Retinal pigment epithelial cell (primary cell): ENCODE measurements around the gene PIH1D1.
"Not testable (repeated sequence)": the region's sequence is repeated elsewhere in the genome, so short reads cannot be mapped to it uniquely, and the experiment has no call there.

ENCODE experiments used
- DNase-seq: peaks from one replicate; pipeline ENCODE4 v3.0.0-alpha.2; 2010; ENCODE audit warnings: low read depth
- H3K4me3 ChIP-seq: 2 replicates; pipeline ENCODE4 v1.5.1; 2011; ENCODE audit warnings: mild to moderate bottlenecking, low read length, control low read depth, moderate library complexity
- TF ChIP-seq, protein P1 (sequence below): conservative IDR thresholded peaks from 2 replicates; pipeline ENCODE4 v1.5.1; 2011; ENCODE audit warnings: low read depth, low read length, control low read depth, inconsistent platforms

The PIH1D1 gene

DNA sequence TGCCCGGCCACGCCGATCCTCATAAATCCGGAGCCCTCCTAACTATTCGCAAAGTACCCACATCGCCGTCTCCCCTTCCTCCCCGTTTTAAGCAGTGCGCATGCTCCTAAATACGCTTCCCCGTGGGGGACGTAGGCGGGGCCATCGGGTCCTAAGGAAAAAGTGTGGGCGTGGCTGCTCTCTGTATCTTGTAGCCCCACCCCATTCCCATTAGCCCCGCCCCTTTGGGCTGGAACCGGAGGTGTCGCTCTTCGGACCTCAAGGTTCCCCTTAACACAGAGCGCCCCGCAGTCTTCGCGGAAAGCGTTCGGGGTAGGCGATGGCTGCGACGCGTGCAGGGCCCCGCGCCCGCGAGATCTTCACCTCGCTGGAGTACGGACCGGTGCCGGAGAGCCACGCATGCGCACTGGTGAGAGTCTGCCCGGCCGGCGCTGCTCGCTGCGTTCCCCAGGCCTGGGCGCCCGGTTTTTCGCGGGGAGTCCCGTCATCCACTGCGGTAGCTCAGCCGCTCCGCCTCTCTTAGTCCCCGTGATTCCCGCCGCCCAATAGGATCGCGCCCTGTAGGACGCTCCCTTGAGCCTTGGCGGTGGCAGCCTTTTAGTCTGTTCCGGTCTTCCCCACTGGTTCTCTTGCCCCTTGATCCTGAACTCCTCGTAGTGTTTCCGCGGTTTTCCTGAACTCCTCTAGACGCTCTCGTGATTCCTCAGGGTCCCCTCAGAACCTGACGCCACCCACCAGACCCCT is 1.6 kb upstream of the PIH1D1 start, which contains the start of gene ALDH16A1:
TSS of gene ALDH16A1 (plus strand) at position 213 of the 744 bp plus-strand sequence. CDS start at position 320, 107 bp downstream.
- TF ChIP-seq, protein P1, sequence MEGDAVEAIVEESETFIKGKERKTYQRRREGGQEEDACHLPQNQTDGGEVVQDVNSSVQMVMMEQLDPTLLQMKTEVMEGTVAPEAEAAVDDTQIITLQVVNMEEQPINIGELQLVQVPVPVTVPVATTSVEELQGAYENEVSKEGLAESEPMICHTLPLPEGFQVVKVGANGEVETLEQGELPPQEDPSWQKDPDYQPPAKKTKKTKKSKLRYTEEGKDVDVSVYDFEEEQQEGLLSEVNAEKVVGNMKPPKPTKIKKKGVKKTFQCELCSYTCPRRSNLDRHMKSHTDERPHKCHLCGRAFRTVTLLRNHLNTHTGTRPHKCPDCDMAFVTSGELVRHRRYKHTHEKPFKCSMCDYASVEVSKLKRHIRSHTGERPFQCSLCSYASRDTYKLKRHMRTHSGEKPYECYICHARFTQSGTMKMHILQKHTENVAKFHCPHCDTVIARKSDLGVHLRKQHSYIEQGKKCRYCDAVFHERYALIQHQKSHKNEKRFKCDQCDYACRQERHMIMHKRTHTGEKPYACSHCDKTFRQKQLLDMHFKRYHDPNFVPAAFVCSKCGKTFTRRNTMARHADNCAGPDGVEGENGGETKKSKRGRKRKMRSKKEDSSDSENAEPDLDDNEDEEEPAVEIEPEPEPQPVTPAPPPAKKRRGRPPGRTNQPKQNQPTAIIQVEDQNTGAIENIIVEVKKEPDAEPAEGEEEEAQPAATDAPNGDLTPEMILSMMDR, result no peak
- peak; percentile 88 for DNase-seq
- peak within 1 kb of the TSS; percentile 81 for H3K4me3 ChIP-seq

DNA sequence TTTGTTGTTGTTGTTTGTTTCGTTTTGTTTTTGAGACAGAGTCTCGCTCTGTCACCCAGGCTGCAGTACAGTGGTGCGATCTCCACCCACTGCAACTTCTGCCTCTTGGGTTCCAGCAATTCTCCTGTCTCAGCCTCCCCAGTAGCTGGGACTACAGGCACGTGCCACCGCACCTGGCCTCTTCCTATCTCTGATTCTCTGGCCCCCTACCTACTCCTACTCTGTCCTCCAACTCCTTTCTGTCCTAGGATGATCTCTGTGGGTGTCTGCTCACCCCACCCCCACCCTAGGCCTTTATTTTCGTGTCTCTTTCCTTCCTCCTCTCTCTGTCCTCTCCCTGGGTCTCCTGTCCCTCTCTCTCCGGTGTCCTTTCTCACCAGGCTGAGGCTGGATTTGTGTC is 1.2 kb downstream of the PIH1D1 start:
- DNase-seq, result no peak
- TF ChIP-seq, protein P1, result no peak

DNA sequence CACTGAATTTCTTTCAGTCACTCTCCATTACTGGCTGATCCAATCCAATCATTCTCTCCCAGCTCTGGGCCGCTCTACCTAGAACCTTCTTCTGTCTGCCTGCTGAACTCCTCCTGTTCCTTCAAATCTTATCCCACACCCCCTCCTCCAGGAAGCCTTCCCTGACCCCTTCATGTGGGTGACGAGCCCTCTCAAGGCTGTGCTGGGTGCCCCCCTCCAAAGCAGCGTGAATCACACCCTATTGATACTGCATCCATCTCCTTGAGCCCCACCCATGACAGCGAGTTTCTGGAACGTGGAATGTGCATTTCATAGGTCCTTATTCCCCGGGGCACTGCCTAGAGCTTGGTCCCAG is 3.2 kb downstream of the PIH1D1 start:
- no peak for DNase-seq
- TF ChIP-seq, protein P1, result no peak
- no peak overlapping the region for H3K4me3 ChIP-seq

More for the DNA sequence above, 1.2 kb downstream of the PIH1D1 start:
- peak overlapping the region; percentile 78 for H3K4me3 ChIP-seq

DNA sequence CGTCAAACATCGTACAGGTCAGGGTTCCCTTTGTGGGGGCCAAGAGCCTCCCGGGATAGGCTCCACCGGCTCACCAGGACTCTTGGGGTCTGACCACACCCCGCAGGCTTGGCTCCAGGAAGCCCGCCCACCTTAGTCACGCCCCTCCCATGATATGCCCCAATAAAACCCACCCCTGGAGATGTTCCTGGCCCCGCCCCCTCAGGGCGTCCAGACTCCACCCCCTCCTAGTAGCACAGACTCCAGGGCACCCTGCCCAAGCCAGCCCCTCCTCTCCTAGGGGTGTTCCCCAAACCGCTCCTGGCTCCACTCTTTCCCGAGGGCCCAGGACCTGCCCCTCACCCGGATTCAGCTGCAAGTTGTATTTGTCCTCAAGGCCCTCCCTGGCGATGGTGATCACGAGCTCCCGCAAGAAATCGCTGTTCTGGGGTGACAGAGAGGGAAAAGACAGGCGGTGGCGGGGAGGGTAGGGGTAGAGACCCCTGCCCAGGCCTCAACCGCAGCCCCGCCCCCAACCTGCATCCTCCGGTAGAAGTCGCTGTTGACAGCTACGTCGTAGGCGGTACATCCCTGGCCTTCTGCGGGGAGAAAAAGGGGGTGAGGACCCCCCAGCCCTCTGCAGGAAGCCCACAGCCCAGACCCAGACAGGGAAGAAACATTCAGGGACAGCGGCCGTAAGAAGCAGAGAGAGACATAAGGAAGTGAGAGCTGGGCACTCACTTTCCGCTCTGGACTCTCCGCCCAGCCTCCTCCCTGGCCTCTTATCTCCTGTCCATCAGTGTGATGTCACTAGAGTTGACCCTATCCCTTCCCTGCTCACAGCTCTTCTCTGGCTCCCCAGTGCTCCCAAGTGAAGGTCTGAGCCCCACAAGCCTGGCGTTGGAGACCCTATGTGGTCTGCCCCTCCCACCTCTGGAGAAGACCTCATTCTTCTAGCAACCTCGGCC is 3.9 kb downstream of the PIH1D1 start:
- TF ChIP-seq, protein P1, result no peak
- no peak for DNase-seq
- H3K4me3 ChIP-seq, result no peak overlapping the region

DNA sequence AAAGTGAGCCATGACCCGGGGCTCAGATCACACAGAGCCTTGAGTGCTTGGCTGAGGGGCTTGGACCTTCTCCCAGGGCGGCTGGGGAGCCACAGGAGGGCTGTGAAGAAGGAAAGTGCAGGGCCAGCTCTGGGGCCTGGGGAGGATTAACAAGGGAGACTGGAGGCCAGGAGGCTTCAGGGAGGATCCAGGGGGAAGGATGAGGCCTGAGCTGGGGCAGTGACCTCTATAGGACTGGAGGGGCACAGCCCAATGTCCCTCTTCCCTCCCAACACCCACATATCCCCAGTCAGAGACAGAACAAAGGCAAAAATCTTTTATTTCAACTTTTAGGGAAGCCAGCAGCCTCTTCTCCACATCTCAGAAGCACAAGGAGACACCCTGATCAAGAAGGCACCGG is 5.6 kb downstream of the PIH1D1 start:
- H3K4me3 ChIP-seq, result no peak overlapping the region
- DNase-seq, result no peak
- TF ChIP-seq, protein P1, result no peak

DNA sequence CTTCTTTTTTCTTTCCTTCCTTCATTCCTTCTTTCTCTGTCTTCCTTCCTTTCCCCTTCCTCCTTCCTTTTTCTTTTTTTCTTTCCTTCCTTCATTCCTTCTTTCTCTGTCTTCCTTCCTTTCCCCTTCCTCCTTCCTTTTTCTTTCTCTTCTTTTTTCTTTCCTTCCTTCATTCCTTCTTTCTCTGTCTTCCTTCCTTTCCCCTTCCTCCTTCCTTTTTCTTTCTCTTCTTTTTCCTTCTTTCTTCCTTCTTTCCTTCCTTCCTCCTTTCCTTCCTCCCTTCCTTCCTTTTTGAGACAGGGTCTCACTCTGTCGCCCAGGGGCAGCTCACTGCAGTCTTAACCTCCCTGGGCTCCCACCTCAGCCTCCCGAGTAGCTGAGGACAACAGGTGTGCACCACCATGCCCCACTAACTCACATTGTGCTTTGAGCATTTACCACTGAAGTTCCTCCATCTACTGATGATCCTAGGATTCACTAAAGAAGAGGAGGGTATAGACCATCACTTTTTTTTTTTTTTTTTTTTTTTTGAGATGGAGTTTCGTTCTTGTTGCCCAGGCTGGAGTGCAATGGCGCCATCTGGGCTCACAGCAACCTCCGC is 7.4 kb downstream of the PIH1D1 start:
- H3K4me3 ChIP-seq, DNase-seq: not testable (repeated sequence)

DNA sequence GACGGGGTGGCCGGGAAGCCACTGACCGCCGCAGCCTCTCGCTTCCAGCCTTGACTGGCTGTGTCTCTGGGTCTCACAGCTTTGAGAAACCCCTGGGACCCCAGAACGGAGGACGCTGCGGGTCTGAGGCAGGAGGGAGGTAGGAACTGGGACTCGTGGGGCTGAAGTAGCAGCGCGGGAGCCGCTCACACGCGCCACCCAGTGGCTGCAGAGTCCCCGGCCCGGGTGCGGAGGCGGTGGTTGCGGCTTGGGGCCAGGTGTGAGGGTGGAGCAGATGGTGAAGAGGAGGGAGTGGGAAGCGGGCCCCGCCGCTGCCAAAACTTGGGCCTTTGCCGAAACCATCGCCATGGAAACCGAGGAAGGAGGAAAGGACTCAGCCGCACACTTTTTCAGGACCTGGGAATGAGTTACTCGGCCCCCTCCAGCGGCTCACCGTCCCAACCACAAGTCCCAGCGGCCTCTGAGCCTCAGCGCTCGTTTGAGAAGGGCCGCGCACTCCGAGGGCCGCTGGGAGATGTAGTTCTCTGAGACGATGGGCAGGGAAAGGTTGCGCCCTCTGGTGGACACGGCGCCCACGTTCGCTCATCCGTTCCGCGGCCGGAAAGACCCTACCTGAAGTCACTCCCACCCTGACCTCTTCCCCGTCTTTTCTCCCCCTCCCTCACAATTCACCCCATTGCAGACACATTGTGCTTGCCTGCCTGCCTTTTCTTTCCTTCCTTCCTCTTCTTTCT is 8.1 kb downstream of the PIH1D1 start:
- TF ChIP-seq, protein P1, result peak; percentile 86
- peak overlapping the region; percentile 62 for H3K4me3 ChIP-seq
- DNase-seq, result peak; percentile 67
